HepG2 (cell line): ENCODE measurements around the gene ZNF770. TPM values are rescaled to one million over a fixed set of nuclear protein-coding genes. Genes with fewer than 3 reads are reported as not detected.

Source experiments
- ATAC-seq: fragments of 200-7000 bp; cut with Tn5 transposase; 3 replicates; pipeline ENCODE4 v1.9.1; 2020; ENCODE audit warnings: mild to moderate bottlenecking, moderate library complexity
- BruUV-seq: library from RNA; stranded (reverse); fragments of 400-500 nt; replicated peaks from 2 replicates; lab custom pipeline; 2021; lab: Mats Ljungman, UMichigan
- CTCF ChIA-PET: fragments of 300-600 bp; formaldehyde crosslinking; extraction: SDS; loops from one replicate; lab custom pipeline; 2021; ENCODE audit warnings: low total read pairs, inconsistent platforms, low intra/inter-chr PET ratio; lab: Yijun Ruan, JAX
- POLR2A ChIA-PET: fragments of 350-600 bp; sonication (Branson Sonifier 250); formaldehyde crosslinking; loops from one replicate; lab custom pipeline; 2020; ENCODE audit warnings: antibody characterized with exemption, inconsistent platforms; lab: Yijun Ruan, JAX
- DNase-seq: peaks from one replicate; pipeline ENCODE4 v3.0.0-alpha.2; 2015; ENCODE audit warnings: low spot score
- FAIRE-seq: peaks from 3 replicates; lab custom pipeline; 2011; peaks lifted over from hg19 to GRCh38; lab: Jason Lieb, UNC
- H2AFZ ChIP-seq: one replicate; pipeline ENCODE4 v1.6.1; 2011; ENCODE audit warnings: low read length, inconsistent platforms
- H3K27ac ChIP-seq: fragments of 300-600 bp; 3 replicates; pipeline ENCODE4 v1.8.0; 2011; ENCODE audit warnings: mixed run types, mild to moderate bottlenecking, mixed read lengths, low read length, inconsistent platforms; ENCODE audit not compliant: insufficient read depth; ENCODE audit errors: extremely low read length
- H3K27me3 ChIP-seq, 2 experiments: fragments of 200-600 bp in 1 of 2; 2 replicates in 1 of 2; 3 replicates in 1 of 2; pipeline versions ENCODE4 v1.6.0 to v1.8.0; 2011; ENCODE audit warnings: low read length in 2 of 2, mild to moderate bottlenecking in 2 of 2, moderate library complexity in 2 of 2, inconsistent platforms in 1 of 2; ENCODE audit not compliant: insufficient read depth in 2 of 2, control insufficient read depth in 1 of 2
- H3K36me3 ChIP-seq, 2 experiments: fragments of 200-600 bp in 1 of 2; replicated peaks in 1 of 2; 2 replicates in 1 of 2; 3 replicates in 1 of 2; pipeline versions ENCODE4 v1.5.1 to v1.8.0; 2011; ENCODE audit warnings: low read length in 2 of 2, inconsistent platforms in 1 of 2; ENCODE audit not compliant: insufficient read depth in 2 of 2, control insufficient read depth in 1 of 2
- H3K4me1 ChIP-seq: 2 replicates; pipeline ENCODE4 v1.5.1; 2012; ENCODE audit warnings: low read length, inconsistent platforms; ENCODE audit not compliant: insufficient read depth
- H3K4me2 ChIP-seq: 2 replicates; pipeline ENCODE4 v1.6.0; 2011; ENCODE audit warnings: low read depth, low read length, inconsistent platforms
- H3K4me3 ChIP-seq, 3 experiments: fragments of 200-600 bp in 1 of 3; sonication (generic), shearing (Covaris generic) in 1 of 3; replicated peaks in 1 of 3; 2 replicates each; pipeline ENCODE4 v1.5.1; 2011 to 2016; ENCODE audit warnings: low read length in 3 of 3, inconsistent platforms in 2 of 3, low read depth in 2 of 3, mild to moderate bottlenecking in 2 of 3, control low read depth in 1 of 3, mixed read lengths in 1 of 3; ENCODE audit not compliant: insufficient read depth in 1 of 3
- H3K79me2 ChIP-seq: one replicate; pipeline ENCODE4 v1.6.1; 2011; ENCODE audit warnings: low read length, inconsistent platforms; ENCODE audit not compliant: insufficient read depth
- H3K9ac ChIP-seq: 2 replicates; pipeline ENCODE4 v1.6.0; 2011; ENCODE audit warnings: mild to moderate bottlenecking, low read depth, low read length, inconsistent platforms; ENCODE audit not compliant: insufficient read depth
- H3K9me3 ChIP-seq: 2 replicates; pipeline ENCODE4 v1.5.1; 2012; ENCODE audit warnings: mild to moderate bottlenecking, low read length
- H4K20me1 ChIP-seq: 2 replicates; pipeline ENCODE4 v1.6.0; 2011; ENCODE audit warnings: inconsistent platforms, mild to moderate bottlenecking, low read length, moderate library complexity; ENCODE audit not compliant: insufficient read depth
- BORCS8-MEF2B ChIP-seq: sonication (generic); formaldehyde crosslinking; IDR thresholded peaks from 2 replicates; pipeline ENCODE4 v1.8.0; 2022; ENCODE audit warnings: mild to moderate bottlenecking, missing genetic modification reagents
- ELF3 ChIP-seq: IDR thresholded peaks from 2 replicates; pipeline ENCODE4 v1.6.1; 2016; ENCODE audit warnings: missing genetic modification reagents, missing compliant biosample characterization
- FIP1L1 ChIP-seq: fragments of 200-400 bp; formaldehyde crosslinking; IDR thresholded peaks from 2 replicates; pipeline ENCODE4 v1.6.1; 2018; ENCODE audit warnings: low read depth, mild to moderate bottlenecking, low read length, moderate library complexity, borderline replicate concordance; ENCODE audit not compliant: insufficient read depth
- FOSL2 ChIP-seq: sonication (generic); formaldehyde crosslinking; IDR thresholded peaks from 2 replicates; pipeline ENCODE4 v1.4.0; 2020; ENCODE audit warnings: missing genetic modification reagents
- IKZF4 ChIP-seq: sonication (generic); formaldehyde crosslinking; IDR thresholded peaks from 2 replicates; pipeline ENCODE4 v1.5.1; 2020; ENCODE audit warnings: borderline replicate concordance, mild to moderate bottlenecking, low read depth, missing genetic modification reagents; ENCODE audit errors: not compliant biosample characterization
- PCBP2 ChIP-seq: fragments of 200-400 bp; formaldehyde crosslinking; optimal IDR thresholded peaks from 2 replicates; pipeline ENCODE3; 2018; ENCODE audit warnings: low read length, low read depth; ENCODE audit not compliant: poor library complexity, severe bottlenecking
- RELA ChIP-seq: sonication (generic); formaldehyde crosslinking; IDR thresholded peaks from 2 replicates; pipeline ENCODE4 v1.4.0; 2020; ENCODE audit warnings: missing genetic modification reagents
- ZNF292 ChIP-seq: sonication (generic); formaldehyde crosslinking; IDR thresholded peaks from 2 replicates; pipeline ENCODE4 v1.8.1; 2022; ENCODE audit warnings: mild to moderate bottlenecking, low read depth, missing genetic modification reagents, borderline replicate concordance
- ZNF431 ChIP-seq: sonication (generic); formaldehyde crosslinking; IDR thresholded peaks from 2 replicates; pipeline ENCODE4 v1.9.0; 2022; ENCODE audit warnings: missing genetic modification reagents, low read depth, mild to moderate bottlenecking, borderline replicate concordance
- ZNF432 ChIP-seq: sonication (generic); formaldehyde crosslinking; IDR thresholded peaks from 2 replicates; pipeline ENCODE4 v1.5.0; 2020; ENCODE audit warnings: missing genetic modification reagents, mild to moderate bottlenecking, borderline replicate concordance
- ZNF598 ChIP-seq: sonication (generic); formaldehyde crosslinking; IDR thresholded peaks from 2 replicates; pipeline ENCODE4 v1.5.1; 2020; ENCODE audit warnings: mild to moderate bottlenecking, missing genetic modification reagents, borderline replicate concordance
- ZNF839 ChIP-seq: sonication (generic); formaldehyde crosslinking; IDR thresholded peaks from 2 replicates; pipeline ENCODE4 v1.4.0; 2020; ENCODE audit warnings: missing genetic modification reagents, mild to moderate bottlenecking, borderline replicate concordance
- WGBS: methylation state at CpG from one replicate; pipeline ENCODE4 v1.1.6; 2017; ENCODE audit warnings: low lambda C conversion rate; 5-methylcytosine and 5-hydroxymethylcytosine counted together
- in situ Hi-C: cut with HindIII; loops from 2 replicates; pipeline ENCODE4 v1.10.0; 2017; ENCODE audit warnings: low pct_unique_long_range_greater_than_20kb; ENCODE audit not compliant: extremely low pct_ligation_motif_present
- intact Hi-C: fragments of 100-400 bp; cut with micrococcal nuclease; formaldehyde crosslinking; loops from one replicate; pipeline ENCODE4 v1.10.0; 2022; ENCODE audit not compliant: unreplicated experiment
- polyA plus RNA-seq, 8 experiments: library from polyadenylated mRNA; depleted of rRNA in 3 of 8; stranded (reverse) in 7 of 8; unstranded in 1 of 8; fragments of >200 nt; fragmentation: Illumina TruSeq in 4 of 8; extraction: Trizol in 4 of 8; gene quantifications; 2 replicates each; pipeline versions ENCODE4 v1.2.1 to v1.2.3, GENCODE V29; 2011 to 2016; ENCODE audit warnings: low read depth in 4 of 8, missing spikeins in 1 of 8, mixed read lengths in 1 of 8; ENCODE audit not compliant: insufficient read depth in 1 of 8
- total RNA-seq, 5 experiments: library from RNA; depleted of rRNA; stranded (reverse); fragments of >200 nt; fragmentation: Illumina TruSeq; extraction: Trizol; gene quantifications; 2 replicates each; pipeline ENCODE4 v1.2.3, GENCODE V29; 2016; ENCODE audit warnings: low read depth in 1 of 5
- TF ChIP-seq, protein P1 (sequence below): IDR thresholded peaks from 2 replicates; pipeline ENCODE4 v1.6.1; 2016; ENCODE audit warnings: low read depth, borderline replicate concordance
- TF ChIP-seq, protein P2 (sequence below): fragments of 450-650 bp; IDR thresholded peaks from 2 replicates; pipeline ENCODE4 v1.6.1; 2017; ENCODE audit warnings: mild to moderate bottlenecking
- TF ChIP-seq, protein P3 (sequence below): sonication (generic); formaldehyde crosslinking; IDR thresholded peaks from 2 replicates; pipeline ENCODE4 v1.8.1; 2023; ENCODE audit warnings: mild to moderate bottlenecking, moderate library complexity, missing genetic modification reagents
- TF ChIP-seq, protein P4 (sequence below): sonication (generic); formaldehyde crosslinking; IDR thresholded peaks from 2 replicates; pipeline ENCODE4 v1.8.1; 2023; ENCODE audit warnings: mild to moderate bottlenecking, missing genetic modification reagents
- TF ChIP-seq, protein P5 (sequence below): fragments of 450-650 bp; IDR thresholded peaks from 2 replicates; pipeline ENCODE4 v1.6.1; 2017

ZNF770 gene
- total and polyA plus RNA-seq, 2 of the 13 experiments (the other 11 are each of a cell fraction or from before 2014, with no cell fraction given) = 15.5 to 33.1 TPM

DNA sequence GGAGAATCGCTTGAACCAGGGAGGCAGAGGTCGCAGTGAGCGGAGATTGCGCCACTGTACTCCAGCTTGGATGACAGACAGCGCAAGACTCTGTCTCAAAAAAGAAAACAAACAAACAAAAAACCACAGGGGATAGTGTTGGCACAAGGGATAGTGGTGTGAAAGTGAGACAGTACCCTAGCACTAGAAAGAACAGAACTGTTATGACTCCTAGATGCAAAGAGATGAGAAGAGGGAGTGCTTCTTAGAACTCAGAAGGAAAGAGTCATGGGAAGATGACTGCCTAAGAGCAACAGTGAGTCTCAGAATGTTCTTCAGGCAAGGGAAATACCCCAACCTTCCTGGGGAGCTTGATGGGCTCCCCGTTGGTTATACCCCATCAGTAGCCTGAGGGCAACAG is 17.8 kb upstream of the ZNF770 start (continued):
- TF ChIP-seq ZNF839 (CRISPR knock-in tag) = no peak
- TF ChIP-seq, protein P1, sequence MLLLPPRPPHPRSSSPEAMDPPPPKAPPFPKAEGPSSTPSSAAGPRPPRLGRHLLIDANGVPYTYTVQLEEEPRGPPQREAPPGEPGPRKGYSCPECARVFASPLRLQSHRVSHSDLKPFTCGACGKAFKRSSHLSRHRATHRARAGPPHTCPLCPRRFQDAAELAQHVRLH = no peak

DNA sequence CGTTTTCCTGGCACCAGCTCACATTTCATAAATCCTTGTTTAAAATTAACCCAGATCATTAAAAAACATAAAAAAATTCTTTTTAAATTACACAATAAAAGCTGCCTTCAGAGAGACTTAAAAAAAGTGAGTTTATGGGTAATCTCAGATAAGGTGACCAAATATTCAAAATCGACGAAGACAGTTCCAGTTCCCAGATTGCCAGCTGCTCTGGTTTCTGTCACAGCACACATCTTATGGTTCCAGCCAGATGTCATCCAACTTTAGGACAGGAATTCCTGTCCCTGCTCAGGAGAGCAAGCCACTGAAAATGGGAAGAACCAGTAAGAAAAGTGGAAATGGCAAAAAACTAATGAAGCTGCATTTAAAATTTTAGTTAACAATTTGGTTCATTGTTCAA is 15.8 kb upstream of the ZNF770 start:
- Histone ChIP-seq H3K4me2 (no peak overlapping the region), H3K4me1 (no peaks in the 10 kb centered on the region), H3K36me3 (no peaks in the 10 kb centered on the region), H3K79me2 (no peaks in the 10 kb centered on the region), H3K9me3 (no peaks in the 10 kb centered on the region), H3K4me3 (no peak overlapping the region), H2AFZ (no peak overlapping the region), H3K27ac (no peak overlapping the region), H4K20me1 (no peaks in the 10 kb centered on the region), H3K9ac (no peak overlapping the region), H3K27me3 (no peaks in the 10 kb centered on the region; a peak in 2 of 5 replicates)
- POLR2A ChIA-PET = no interaction called here
- no TSS peak for BruUV-seq
- intact Hi-C loops (no loop called here), in situ Hi-C loops (no loop called here)
- DNase-seq (no peak), FAIRE-seq (no peak), ATAC-seq (no peak)
- 46% methylated on average over 3 of the region's 3 CpGs for WGBS
- CTCF ChIA-PET = no interaction called here
- TF ChIP-seq RELA (CRISPR knock-in tag) (no peak), FOSL2 (CRISPR knock-in tag) (no peak), IKZF4 (no peak), ZNF431 (no peak), PCBP2 (no peak), BORCS8-MEF2B (CRISPR knock-in tag) (no peak), ZNF432 (CRISPR knock-in tag) (no peak), ELF3 (CRISPR knock-in tag) (no peak), ZNF598 (CRISPR knock-in tag) (no peak), FIP1L1 (no peak), ZNF292 (CRISPR knock-in tag) (no peak)
- TF ChIP-seq, protein P2, sequence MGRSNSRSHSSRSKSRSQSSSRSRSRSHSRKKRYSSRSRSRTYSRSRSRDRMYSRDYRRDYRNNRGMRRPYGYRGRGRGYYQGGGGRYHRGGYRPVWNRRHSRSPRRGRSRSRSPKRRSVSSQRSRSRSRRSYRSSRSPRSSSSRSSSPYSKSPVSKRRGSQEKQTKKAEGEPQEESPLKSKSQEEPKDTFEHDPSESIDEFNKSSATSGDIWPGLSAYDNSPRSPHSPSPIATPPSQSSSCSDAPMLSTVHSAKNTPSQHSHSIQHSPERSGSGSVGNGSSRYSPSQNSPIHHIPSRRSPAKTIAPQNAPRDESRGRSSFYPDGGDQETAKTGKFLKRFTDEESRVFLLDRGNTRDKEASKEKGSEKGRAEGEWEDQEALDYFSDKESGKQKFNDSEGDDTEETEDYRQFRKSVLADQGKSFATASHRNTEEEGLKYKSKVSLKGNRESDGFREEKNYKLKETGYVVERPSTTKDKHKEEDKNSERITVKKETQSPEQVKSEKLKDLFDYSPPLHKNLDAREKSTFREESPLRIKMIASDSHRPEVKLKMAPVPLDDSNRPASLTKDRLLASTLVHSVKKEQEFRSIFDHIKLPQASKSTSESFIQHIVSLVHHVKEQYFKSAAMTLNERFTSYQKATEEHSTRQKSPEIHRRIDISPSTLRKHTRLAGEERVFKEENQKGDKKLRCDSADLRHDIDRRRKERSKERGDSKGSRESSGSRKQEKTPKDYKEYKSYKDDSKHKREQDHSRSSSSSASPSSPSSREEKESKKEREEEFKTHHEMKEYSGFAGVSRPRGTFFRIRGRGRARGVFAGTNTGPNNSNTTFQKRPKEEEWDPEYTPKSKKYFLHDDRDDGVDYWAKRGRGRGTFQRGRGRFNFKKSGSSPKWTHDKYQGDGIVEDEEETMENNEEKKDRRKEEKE = no peak
- TF ChIP-seq, protein P3, sequence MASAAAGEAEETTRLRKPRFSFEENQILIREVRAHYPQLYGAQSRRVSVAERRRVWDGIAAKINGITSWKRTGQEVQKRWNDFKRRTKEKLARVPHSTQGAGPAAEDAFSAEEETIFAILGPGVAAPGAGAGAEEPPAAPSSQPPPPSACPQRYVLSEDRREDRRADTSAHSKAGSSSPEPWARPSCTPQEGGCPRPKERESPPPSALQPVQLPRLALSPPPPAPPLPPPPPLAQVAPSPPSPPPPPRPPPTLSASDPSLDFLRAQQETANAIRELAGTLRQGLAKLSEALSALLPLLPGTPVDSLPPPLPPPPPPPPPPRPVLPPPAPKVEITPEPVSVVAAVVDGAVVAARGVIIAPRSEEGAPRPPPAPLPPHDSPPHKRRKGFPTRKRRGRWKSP (CRISPR knock-in tag) = no peak
- TF ChIP-seq, protein P4, sequence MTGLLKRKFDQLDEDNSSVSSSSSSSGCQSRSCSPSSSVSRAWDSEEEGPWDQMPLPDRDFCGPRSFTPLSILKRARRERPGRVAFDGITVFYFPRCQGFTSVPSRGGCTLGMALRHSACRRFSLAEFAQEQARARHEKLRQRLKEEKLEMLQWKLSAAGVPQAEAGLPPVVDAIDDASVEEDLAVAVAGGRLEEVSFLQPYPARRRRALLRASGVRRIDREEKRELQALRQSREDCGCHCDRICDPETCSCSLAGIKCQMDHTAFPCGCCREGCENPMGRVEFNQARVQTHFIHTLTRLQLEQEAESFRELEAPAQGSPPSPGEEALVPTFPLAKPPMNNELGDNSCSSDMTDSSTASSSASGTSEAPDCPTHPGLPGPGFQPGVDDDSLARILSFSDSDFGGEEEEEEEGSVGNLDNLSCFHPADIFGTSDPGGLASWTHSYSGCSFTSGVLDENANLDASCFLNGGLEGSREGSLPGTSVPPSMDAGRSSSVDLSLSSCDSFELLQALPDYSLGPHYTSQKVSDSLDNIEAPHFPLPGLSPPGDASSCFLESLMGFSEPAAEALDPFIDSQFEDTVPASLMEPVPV (CRISPR knock-in tag) = no peak
- TF ChIP-seq, protein P5, sequence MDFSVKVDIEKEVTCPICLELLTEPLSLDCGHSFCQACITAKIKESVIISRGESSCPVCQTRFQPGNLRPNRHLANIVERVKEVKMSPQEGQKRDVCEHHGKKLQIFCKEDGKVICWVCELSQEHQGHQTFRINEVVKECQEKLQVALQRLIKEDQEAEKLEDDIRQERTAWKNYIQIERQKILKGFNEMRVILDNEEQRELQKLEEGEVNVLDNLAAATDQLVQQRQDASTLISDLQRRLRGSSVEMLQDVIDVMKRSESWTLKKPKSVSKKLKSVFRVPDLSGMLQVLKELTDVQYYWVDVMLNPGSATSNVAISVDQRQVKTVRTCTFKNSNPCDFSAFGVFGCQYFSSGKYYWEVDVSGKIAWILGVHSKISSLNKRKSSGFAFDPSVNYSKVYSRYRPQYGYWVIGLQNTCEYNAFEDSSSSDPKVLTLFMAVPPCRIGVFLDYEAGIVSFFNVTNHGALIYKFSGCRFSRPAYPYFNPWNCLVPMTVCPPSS = no peak
